OCI-LY1 (cell line): ENCODE results near the gene RBM47.
"Not testable (repeated sequence)": the region's sequence is repeated elsewhere in the genome, so short reads cannot be mapped to it uniquely, and the experiment has no call there.

Experiments
- CTCF ChIP-seq: fragments of 200-600 bp; sonication (generic), shearing (Covaris generic); IDR thresholded peaks from 2 replicates; pipeline ENCODE4 v1.5.1; 2017; ENCODE audit warnings: mild to moderate bottlenecking, antibody characterized with exemption, low read length, moderate library complexity, mixed read lengths
- EZH2 ChIP-seq: fragments of 200-600 bp; sonication (generic), shearing (Covaris generic); IDR thresholded peaks from 2 replicates; pipeline ENCODE4 v1.8.0; 2017; ENCODE audit warnings: borderline replicate concordance, mixed run types, mild to moderate bottlenecking, antibody characterized with exemption, low read length, moderate library complexity, mixed read lengths

DNA sequence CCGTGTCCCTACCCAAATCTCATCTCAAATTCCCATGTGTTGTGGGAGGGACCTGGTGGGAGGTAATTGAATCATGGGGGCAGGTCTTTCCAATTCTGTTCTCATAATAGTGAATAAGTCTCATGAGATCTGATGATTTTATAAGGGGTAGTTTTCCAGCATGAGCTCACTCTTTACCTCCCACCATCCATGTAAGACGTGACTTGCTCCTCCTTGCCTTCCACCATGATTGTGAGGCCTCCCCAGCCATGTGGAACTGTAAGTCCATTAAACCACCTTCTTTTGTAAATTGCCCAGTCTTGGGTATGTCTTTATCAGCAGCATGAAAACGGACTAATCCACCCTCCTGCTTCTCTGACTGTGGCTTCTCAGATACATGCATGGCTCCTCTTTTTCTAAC lies 222.2 kb downstream of the RBM47 start:
- not testable (repeated sequence) for TF ChIP-seq CTCF, EZH2
